HG03139 (cell line): ENCODE measurements around the gene DAGLB.
"Not testable (repeated sequence)": the region's sequence is repeated elsewhere in the genome, so short reads cannot be mapped to it uniquely, and the experiment has no call there.

Experiments used
- ATAC-seq: cut with Tn5 transposase; IDR thresholded peaks from one replicate; pipeline ENCODE4 v1.9.1; 2021; ENCODE audit not compliant: unreplicated experiment

DAGLB gene

GRCh38 chr7:6401536-6401935, 46.2 kb downstream of the DAGLB start:
- ATAC-seq: no peak

DNA sequence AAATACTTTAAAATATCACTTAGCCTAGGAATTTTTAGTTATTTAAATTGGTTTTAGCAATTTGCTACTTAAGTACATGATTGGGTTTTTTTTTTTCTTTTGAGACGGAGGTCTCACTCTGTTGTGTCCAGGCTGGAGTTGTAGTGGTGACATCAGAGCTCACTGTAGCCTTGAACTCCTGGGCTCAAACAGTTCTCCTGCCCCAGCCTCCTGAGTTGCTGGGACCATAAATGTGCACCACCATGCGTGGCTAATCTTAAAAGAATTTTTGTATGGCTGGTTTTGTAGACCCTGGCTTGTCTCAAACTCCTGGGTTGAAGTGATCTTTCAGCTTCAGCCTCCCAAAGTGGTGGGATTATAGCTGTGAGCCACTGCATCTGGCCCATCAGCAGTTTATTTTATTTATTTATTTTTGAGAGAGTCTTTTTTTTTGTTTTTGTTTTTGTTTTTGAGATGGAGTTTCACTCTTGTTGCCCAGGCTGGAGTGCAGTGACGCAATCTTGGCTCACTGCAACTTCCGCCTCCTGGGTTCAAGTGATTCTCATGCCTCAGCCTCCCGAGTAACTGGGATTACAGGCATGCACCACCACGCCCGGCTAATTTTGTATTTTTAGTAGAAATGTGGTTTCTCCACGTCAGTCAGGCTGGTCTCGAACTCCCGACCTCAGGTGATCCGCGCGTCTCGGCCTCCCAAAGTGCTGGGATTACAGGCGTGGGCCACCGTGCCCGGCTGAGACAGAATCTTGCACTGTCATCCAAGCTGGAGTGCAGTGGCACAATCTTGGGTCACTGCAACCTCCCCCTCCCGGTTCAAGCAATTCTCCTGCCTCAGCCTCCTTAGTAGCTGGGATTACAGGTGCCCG, 47.3 kb downstream of the DAGLB start:
- ATAC-seq: not testable (repeated sequence)

- ATAC-seq: no peak
Measured at GRCh38 chr7:6399351-6399750, 48.4 kb downstream of the DAGLB start.

GRCh38 chr7:6398943-6399342, 48.8 kb downstream of the DAGLB start:
- ATAC-seq: no peak

DNA sequence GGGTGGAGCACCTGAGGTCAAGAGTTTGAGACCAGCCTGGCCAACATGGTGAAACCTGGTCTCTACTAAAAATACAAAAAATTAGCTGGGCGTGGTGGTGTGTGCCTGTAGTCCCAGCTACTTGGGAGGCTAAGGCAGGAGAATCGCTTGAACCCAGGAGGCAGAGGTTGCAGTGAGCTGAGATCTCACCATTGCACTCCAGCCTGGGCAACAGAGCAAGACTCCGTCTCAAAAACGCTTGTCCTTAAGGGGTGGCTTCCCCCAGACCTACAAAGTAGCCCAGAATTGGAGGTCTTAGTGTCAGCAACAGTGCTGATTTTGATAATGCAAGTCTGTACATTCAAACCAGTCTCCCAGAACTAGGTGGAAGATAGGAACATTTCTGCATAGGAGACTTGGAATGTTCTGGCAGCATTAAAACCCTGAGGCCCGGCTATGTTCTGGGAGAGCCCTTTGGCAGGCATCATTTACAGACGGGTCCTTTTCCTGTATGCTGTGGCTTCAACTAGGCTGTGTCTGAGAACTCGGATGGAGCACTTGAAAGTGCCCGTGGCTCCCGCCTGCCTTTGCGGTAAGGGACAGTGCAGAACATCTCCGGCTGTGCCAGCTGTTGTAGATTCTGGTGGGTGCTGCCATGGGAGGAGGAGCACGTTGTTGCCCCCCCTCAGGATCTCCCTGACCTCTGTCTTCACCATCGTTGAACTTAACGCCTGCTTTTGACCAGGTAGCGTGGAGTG, 49.8 kb downstream of the DAGLB start:
- ATAC-seq: not testable (repeated sequence)

GRCh38 chr7:6395898-6396595, 51.7 kb downstream of the DAGLB start:
- ATAC-seq: no peak

- ATAC-seq: no peak
Measured at GRCh38 chr7:6394114-6394513, 53.6 kb downstream of the DAGLB start.

DNA sequence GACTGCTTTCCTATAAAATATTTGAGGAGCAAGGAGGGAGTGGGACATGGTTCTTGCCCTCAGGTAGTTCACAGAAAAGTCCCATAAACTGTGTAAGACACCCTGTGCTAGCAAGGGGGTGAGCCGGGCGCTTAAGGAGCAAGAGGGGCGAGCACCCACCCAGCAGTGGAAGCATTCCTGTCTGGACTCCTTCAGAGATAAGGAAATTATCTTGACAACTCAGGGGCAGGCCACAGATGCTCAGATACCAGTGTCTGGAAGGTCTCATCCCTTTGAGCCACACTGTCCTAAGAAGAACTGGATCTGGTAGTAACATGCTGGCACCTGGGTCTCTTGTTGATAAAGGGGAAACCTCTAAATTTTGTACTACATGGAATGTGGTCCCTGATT, 54.1 kb downstream of the DAGLB start:
- no peak for ATAC-seq

- ATAC-seq: no peak
Measured at GRCh38 chr7:6392712-6393666, 54.8 kb downstream of the DAGLB start.

DNA sequence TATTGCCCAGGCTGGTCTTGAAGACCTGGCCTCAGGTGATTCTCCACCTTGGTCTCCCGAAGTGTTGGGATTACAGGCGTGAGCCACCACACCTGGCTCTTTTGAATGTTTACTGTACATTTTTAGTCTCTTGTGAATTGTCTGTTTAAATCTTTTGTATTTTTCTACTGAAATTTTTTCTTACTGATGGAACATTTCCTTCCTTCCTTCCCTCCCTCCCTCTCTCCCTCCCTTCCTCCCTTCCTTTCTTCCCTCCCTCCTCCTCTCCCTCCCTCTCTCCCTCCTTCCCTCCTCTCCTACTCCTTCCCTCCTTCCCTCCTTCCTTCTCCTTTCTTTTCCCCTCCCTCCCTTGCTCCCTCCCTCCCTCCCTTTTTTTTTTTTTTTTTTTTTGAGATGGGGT, 58.0 kb downstream of the DAGLB start:
- ATAC-seq: no peak

DNA sequence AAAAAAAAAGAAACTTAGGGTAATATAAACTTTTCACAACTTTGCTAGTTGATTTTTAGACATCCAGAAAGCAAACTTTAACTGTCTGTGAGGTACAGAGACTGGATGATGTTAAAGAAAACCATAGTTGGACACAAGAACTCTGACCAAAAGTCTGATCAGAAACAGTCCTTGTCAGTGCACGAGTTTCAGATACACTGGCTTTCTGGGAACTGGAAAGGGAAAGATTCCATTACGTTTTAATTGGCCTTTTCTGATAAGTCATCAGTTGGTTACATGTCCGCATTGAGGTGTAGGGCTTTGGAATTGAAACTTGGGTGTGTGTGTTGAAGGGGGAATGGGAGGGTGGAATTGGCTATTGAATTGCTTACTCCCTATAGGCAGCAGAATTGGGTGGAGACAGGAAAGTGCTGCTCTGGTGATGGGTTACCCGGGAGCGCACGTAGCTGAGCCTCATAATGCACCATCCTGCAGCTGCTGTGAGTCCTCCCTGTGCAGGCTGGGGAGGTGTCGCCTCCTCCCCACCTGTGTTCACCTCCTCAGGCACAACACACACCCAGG, 59.9 kb downstream of the DAGLB start:
- no peak for ATAC-seq

- no peak for ATAC-seq
Measured at GRCh38 chr7:6386779-6387178, 61.0 kb downstream of the DAGLB start.

GRCh38 chr7:6385909-6386560, 61.7 kb downstream of the DAGLB start:
- ATAC-seq: no peak

- ATAC-seq: no peak
Measured at GRCh38 chr7:6385110-6385781, 62.5 kb downstream of the DAGLB start.

DNA sequence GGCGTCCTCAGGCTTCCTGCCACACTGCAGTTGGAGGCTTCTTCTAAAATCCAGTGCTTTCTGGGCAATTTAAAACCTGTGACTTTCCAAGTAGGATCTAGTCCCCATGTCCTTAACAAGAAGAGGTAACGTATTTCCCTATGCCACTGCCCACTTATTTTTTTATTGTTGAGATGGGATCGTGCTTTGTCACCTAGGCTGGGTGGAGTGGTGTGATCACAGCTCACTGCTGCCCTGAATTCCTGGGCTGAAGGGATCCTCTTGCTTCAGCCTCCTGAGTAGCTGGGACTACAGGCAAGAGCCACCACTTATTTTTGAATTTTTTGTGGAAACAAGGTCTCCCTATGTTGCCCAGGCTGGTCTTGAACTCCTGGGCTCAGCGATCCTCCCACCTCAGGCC, 63.4 kb downstream of the DAGLB start:
- ATAC-seq: no peak

DNA sequence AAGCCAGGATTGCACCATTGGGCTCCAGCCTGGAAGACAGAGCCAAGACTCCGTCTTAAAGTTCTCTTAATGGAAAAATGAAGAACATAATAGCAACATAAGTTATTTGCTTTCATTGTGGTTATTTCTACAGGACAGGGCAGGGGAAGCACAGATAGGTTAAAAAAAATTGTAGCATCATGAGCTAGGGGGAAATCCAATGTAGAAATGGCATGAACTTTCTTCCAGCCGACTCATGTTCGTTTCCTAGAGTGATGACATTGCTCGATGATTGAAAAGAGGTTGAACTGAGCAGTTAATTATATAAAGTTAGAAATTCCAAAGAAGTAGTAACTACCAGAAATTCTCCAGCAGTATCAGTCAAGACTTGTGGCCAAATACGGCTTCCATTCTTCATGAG, 64.9 kb downstream of the DAGLB start:
- no peak for ATAC-seq

- not testable (repeated sequence) for ATAC-seq
Measured at GRCh38 chr7:6381846-6382245, 65.9 kb downstream of the DAGLB start.

GRCh38 chr7:6380310-6381095, 67.3 kb downstream of the DAGLB start:
- no peak for ATAC-seq
